SK-N-SH (cell line): Measurements from ENCODE around the gene CAMTA2.

Source experiments
- CHD2 ChIP-seq: fragments of 150-350 bp; IDR thresholded peaks from 2 replicates; pipeline ENCODE4 v1.6.1; 2018; ENCODE audit warnings: low read length; ENCODE audit not compliant: partially characterized antibody
- EP300 ChIP-seq, 2 experiments: IDR thresholded peaks; 2 replicates each; pipeline versions ENCODE4 v1.4.0 to v1.6.1; 2012; ENCODE audit warnings: borderline replicate concordance in 1 of 2, low read depth in 1 of 2, low read length in 1 of 2
- EZH2phosphoT487 ChIP-seq: fragments of 200-600 bp; sonication (generic); IDR thresholded peaks from 2 replicates; pipeline ENCODE4 v1.6.1; 2017; ENCODE audit warnings: low read depth, mixed run types, mild to moderate bottlenecking, antibody characterized with exemption, moderate library complexity, borderline replicate concordance
- JUND ChIP-seq: IDR thresholded peaks from 2 replicates; pipeline ENCODE4 v1.4.0; 2012
- MXI1 ChIP-seq: IDR thresholded peaks from 2 replicates; pipeline ENCODE4 v1.6.1; 2012; ENCODE audit warnings: mild to moderate bottlenecking, low read depth, low read length, improper control_type of control experiment
- POLR2AphosphoS5 ChIP-seq: IDR thresholded peaks from 2 replicates; pipeline ENCODE4 v1.6.1; 2012; ENCODE audit warnings: low read depth, low read length
- RAD21 ChIP-seq: IDR thresholded peaks from 2 replicates; pipeline ENCODE4 v1.6.1; 2012; ENCODE audit warnings: mild to moderate bottlenecking, low read length
- RFX5 ChIP-seq: IDR thresholded peaks from 2 replicates; pipeline ENCODE4 v1.6.1; 2012; ENCODE audit warnings: mild to moderate bottlenecking, improper control_type of control experiment, low read length
- SMC3 ChIP-seq: IDR thresholded peaks from 2 replicates; pipeline ENCODE4 v1.6.1; 2012; ENCODE audit warnings: low read depth, low read length, improper control_type of control experiment
- TAF1 ChIP-seq: IDR thresholded peaks from 2 replicates; pipeline ENCODE4 v1.6.1; 2012; ENCODE audit warnings: low read depth, mild to moderate bottlenecking, low read length, moderate library complexity, borderline replicate concordance
- TEAD4 ChIP-seq: IDR thresholded peaks from 2 replicates; pipeline ENCODE4 v1.4.0; 2012; ENCODE audit warnings: mild to moderate bottlenecking, borderline replicate concordance; ENCODE audit not compliant: insufficient read depth
- TF ChIP-seq, protein P1 (sequence below): IDR thresholded peaks from 2 replicates; pipeline ENCODE4 v1.4.0; 2012; ENCODE audit warnings: low read depth, borderline replicate concordance
- TF ChIP-seq, protein P2 (sequence below): fragments of 200-600 bp; sonication (generic); IDR thresholded peaks from 2 replicates; pipeline ENCODE4 v1.6.1; 2017; ENCODE audit warnings: antibody characterized with exemption, mild to moderate bottlenecking, moderate library complexity
- TF ChIP-seq, protein P3 (sequence below): IDR thresholded peaks from 2 replicates; pipeline ENCODE4 v1.4.0; 2012; ENCODE audit warnings: low read depth, borderline replicate concordance

DNA sequence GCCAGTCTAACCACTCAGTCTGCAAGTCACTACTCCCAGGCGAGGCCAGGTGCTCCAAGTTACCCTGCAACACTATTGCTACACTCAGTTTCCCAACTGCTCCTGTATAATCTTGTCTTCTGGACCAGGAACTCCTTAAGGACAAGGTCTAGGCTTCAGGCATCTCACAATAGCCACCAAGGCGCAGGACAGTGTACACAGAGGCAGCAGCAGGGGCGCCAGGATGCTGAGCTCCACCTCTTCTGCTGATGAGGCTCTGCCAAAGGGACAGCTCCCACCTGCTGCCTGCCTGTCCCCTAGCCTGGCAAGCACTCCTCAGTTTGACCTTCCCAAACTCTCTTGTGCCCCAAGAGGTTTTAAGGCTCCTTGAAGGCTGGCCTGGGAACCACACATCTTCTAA lies 51.0 kb downstream of the CAMTA2 start:
- TF ChIP-seq, protein P1, sequence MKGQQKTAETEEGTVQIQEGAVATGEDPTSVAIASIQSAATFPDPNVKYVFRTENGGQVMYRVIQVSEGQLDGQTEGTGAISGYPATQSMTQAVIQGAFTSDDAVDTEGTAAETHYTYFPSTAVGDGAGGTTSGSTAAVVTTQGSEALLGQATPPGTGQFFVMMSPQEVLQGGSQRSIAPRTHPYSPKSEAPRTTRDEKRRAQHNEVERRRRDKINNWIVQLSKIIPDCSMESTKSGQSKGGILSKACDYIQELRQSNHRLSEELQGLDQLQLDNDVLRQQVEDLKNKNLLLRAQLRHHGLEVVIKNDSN, result no peak
- TF ChIP-seq, protein P2, sequence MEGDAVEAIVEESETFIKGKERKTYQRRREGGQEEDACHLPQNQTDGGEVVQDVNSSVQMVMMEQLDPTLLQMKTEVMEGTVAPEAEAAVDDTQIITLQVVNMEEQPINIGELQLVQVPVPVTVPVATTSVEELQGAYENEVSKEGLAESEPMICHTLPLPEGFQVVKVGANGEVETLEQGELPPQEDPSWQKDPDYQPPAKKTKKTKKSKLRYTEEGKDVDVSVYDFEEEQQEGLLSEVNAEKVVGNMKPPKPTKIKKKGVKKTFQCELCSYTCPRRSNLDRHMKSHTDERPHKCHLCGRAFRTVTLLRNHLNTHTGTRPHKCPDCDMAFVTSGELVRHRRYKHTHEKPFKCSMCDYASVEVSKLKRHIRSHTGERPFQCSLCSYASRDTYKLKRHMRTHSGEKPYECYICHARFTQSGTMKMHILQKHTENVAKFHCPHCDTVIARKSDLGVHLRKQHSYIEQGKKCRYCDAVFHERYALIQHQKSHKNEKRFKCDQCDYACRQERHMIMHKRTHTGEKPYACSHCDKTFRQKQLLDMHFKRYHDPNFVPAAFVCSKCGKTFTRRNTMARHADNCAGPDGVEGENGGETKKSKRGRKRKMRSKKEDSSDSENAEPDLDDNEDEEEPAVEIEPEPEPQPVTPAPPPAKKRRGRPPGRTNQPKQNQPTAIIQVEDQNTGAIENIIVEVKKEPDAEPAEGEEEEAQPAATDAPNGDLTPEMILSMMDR, result no peak
- no peak for TF ChIP-seq JUND
- TF ChIP-seq TAF1, result no peak
- no peak for TF ChIP-seq CHD2
- no peak for TF ChIP-seq EZH2phosphoT487
- TF ChIP-seq SMC3, result no peak
- no peak for TF ChIP-seq RFX5
- TF ChIP-seq, protein P3, sequence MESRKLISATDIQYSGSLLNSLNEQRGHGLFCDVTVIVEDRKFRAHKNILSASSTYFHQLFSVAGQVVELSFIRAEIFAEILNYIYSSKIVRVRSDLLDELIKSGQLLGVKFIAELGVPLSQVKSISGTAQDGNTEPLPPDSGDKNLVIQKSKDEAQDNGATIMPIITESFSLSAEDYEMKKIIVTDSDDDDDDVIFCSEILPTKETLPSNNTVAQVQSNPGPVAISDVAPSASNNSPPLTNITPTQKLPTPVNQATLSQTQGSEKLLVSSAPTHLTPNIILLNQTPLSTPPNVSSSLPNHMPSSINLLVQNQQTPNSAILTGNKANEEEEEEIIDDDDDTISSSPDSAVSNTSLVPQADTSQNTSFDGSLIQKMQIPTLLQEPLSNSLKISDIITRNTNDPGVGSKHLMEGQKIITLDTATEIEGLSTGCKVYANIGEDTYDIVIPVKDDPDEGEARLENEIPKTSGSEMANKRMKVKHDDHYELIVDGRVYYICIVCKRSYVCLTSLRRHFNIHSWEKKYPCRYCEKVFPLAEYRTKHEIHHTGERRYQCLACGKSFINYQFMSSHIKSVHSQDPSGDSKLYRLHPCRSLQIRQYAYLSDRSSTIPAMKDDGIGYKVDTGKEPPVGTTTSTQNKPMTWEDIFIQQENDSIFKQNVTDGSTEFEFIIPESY, result no peak
- no peak for TF ChIP-seq POLR2AphosphoS5
- no peak for TF ChIP-seq RAD21
- no peak for TF ChIP-seq MXI1
- TF ChIP-seq TEAD4, result no peak
- no peak for TF ChIP-seq EP300 (IDR thresholded peaks at IDR 0.05; ENCODE audit: borderline replicate concordance in 1 of 2, low read depth in 1 of 2, low read length in 1 of 2)
